Parathyroid adenoma (tissue), 2 donors: ENCODE data around the gene ZFP2.

Experiments used
- H2AFZ ChIP-seq: fragments of 300-600 bp; sonication (generic); one replicate; pipeline ENCODE4 v1.7.0; 2017; ENCODE audit warnings: antibody characterized with exemption, mild to moderate bottlenecking
- H3K27ac ChIP-seq: fragments of 300-600 bp; sonication (generic); one replicate; pipeline ENCODE4 v1.7.0; 2017
- H3K27me3 ChIP-seq: fragments of 300-600 bp; sonication (generic); one replicate; pipeline ENCODE4 v1.7.0; 2017; ENCODE audit warnings: low read length; ENCODE audit not compliant: control insufficient read depth, insufficient read depth
- H3K36me3 ChIP-seq: fragments of 300-600 bp; sonication (generic); one replicate; pipeline ENCODE4 v1.7.0; 2017; ENCODE audit warnings: low read length; ENCODE audit not compliant: control insufficient read depth, insufficient read depth
- H3K4me1 ChIP-seq: fragments of 300-600 bp; sonication (generic); one replicate; pipeline ENCODE4 v1.7.0; 2017; ENCODE audit warnings: control low read depth
- H3K4me2 ChIP-seq: fragments of 300-600 bp; sonication (generic); one replicate; pipeline ENCODE4 v1.7.0; 2017; ENCODE audit warnings: low read length
- H3K4me3 ChIP-seq: fragments of 300-600 bp; sonication (generic); one replicate; pipeline ENCODE4 v1.7.0; 2017; ENCODE audit warnings: low read depth, low read length
- H3K79me2 ChIP-seq: fragments of 300-600 bp; sonication (generic); one replicate; pipeline ENCODE4 v1.7.0; 2017; ENCODE audit warnings: control low read depth
- H3K9ac ChIP-seq: fragments of 300-600 bp; sonication (generic); one replicate; pipeline ENCODE4 v1.7.0; 2017; ENCODE audit warnings: mild to moderate bottlenecking
- H3K9me3 ChIP-seq: fragments of 300-600 bp; sonication (generic); one replicate; pipeline ENCODE4 v1.7.0; 2017; ENCODE audit warnings: low read length; ENCODE audit not compliant: control insufficient read depth
- CTCF ChIP-seq: fragments of 300-600 bp; sonication (generic); IDR thresholded peaks from one replicate; pipeline ENCODE4 v1.7.0; 2017; ENCODE audit warnings: antibody characterized with exemption, mild to moderate bottlenecking
- donor health status: primary hyperparathyroidism.

ZFP2 gene

DNA sequence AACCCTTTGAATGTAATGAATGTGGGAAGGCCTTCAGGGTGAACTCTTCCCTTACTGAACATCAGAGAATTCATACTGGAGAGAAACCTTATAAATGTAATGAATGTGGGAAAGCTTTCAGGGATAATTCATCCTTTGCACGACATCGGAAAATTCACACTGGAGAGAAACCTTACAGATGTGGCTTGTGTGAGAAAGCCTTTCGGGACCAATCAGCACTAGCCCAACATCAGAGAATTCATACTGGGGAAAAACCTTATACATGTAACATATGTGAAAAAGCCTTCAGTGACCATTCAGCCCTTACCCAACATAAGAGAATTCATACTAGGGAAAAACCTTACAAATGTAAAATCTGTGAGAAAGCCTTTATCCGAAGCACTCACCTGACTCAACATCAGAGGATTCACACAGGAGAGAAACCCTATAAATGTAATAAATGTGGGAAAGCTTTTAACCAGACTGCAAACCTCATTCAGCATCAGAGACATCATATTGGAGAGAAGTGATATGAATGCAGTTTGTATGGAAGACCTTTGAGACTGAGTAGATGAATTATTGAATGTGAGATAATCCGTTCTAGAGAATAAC, 69.8 kb downstream of the ZFP2 start:
- Histone ChIP-seq H3K4me3 (no peak overlapping the region), H3K9me3 (no peaks in the 10 kb centered on the region)

DNA sequence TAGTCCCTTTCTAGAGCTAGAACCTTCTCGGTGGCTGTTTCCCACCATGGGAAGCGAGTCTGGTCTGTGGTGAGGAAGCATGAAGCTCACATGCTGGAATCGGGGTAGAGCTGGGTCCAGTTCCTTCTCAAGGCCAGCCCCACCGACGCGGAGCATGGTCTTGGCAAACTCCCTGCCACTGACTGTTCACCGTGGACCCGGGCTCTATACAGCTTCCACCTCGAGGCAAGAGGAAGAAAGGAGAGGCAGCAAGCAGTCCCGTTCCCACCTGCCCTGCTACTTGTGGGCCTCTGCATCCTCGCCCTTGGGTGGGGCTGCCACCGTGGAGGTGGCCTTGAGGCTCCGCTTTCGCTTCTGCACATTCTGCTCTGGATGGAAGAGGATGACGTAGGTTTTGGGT, 85.7 kb downstream of the ZFP2 start:
- Histone ChIP-seq H3K4me2 (no peak overlapping the region), H3K9me3 (peaks cover 2% of the 10 kb centered on the region), H3K79me2 (no peaks in the 10 kb centered on the region), H3K4me1 (no peaks in the 10 kb centered on the region), H3K27me3 (no peaks in the 10 kb centered on the region), H3K9ac (no peak overlapping the region), H3K4me3 (no peak overlapping the region), H2AFZ (no peak overlapping the region), H3K36me3 (no peaks in the 10 kb centered on the region), H3K27ac (no peak overlapping the region)
- no peak for TF ChIP-seq CTCF

More for the DNA sequence above, 69.8 kb downstream of the ZFP2 start:
- Histone ChIP-seq H3K79me2 (no peaks in the 10 kb centered on the region), H3K9ac (no peak overlapping the region), H3K4me1 (no peaks in the 10 kb centered on the region), H2AFZ (no peak overlapping the region), H3K27ac (no peak overlapping the region), H3K36me3 (peaks cover 14% of the 10 kb centered on the region), H3K4me2 (no peak overlapping the region), H3K27me3 (no peaks in the 10 kb centered on the region)
- no peak for TF ChIP-seq CTCF
